ENCODE measurements around the gene KIF1B. TPM values are rescaled to one million over a fixed set of nuclear protein-coding genes. Genes with fewer than 3 reads are reported as not detected.

Gene KIF1B
- total and polyA plus RNA-seq, 2 experiments from 2014 or later = 21.5 to 68.4 TPM

GRCh38 chr1:10188133-10188650 is 22.2 kb upstream of the KIF1B start (continued):
- TF ChIP-seq ETS1 (IDR thresholded peaks at IDR 0.05) = no peak
- no peak for TF ChIP-seq EZH2phosphoT487 (IDR thresholded peaks at IDR 0.05; ENCODE audit: unreplicated experiment)
- no peak for TF ChIP-seq ZNF331 (CRISPR knock-in tag; IDR thresholded peaks at IDR 0.05; ENCODE audit: low read depth)
- TF ChIP-seq CREB1 (CRISPR knock-in tag; IDR thresholded peaks at IDR 0.05; ENCODE audit: low read depth) = no peak
- no peak for TF ChIP-seq NANOG (IDR thresholded peaks at IDR 0.05; ENCODE audit: borderline replicate concordance)

GRCh38 chr1:10189659-10190058 is 20.7 kb upstream of the KIF1B start:
- no peak overlapping the region for H3K4me3 ChIP-seq
- no peaks in the 10 kb centered on the region for H3K27me3 ChIP-seq (ENCODE audit: insufficient read depth)
- H2AFZ ChIP-seq = no peak overlapping the region
- ATAC-seq (no peak), DNase-seq (ENCODE audit: low spot score) (no peak)
- Mint-ChIP-seq H3K9me3 (peaks cover 9% of the 10 kb centered on the region; the same call in 2 of the 3 replicates), H3K27ac (no peak overlapping the region), H3K27me3 (ENCODE audit: insufficient read depth, low read depth, poor library complexity) (peaks cover 4% of the 10 kb centered on the region), H3K4me1 (peaks cover 3% of the 10 kb centered on the region), H3K4me3 (no peak overlapping the region), H3K36me3 (ENCODE audit: low read depth) (no peaks in the 10 kb centered on the region)
- no peaks in the 10 kb centered on the region for H3F3A ChIP-seq (replicated peaks; ENCODE audit: low read depth)
- H3K9me2 ChIP-seq (ENCODE audit: insufficient read depth) = no peaks in the 10 kb centered on the region
- no peaks in the 10 kb centered on the region for H3K4me1 ChIP-seq (ENCODE audit: insufficient read depth)
- no peak overlapping the region for H3K27ac ChIP-seq (ENCODE audit: low read depth)
- no peaks in the 10 kb centered on the region for H4K20me1 ChIP-seq (replicated peaks; ENCODE audit: insufficient read depth)
- no peaks in the 10 kb centered on the region for H3K36me3 ChIP-seq (ENCODE audit: insufficient read depth)
- TF ChIP-seq EZH2 (IDR thresholded peaks at IDR 0.05; ENCODE audit: low read depth, unreplicated experiment) (no peak), ZNF114 (CRISPR knock-in tag; IDR thresholded peaks at IDR 0.05) (no peak), ZNF462 (CRISPR knock-in tag; IDR thresholded peaks at IDR 0.05) (no peak), EZH2phosphoT487 (IDR thresholded peaks at IDR 0.05; ENCODE audit: unreplicated experiment) (no peak), ZNF331 (CRISPR knock-in tag; IDR thresholded peaks at IDR 0.05; ENCODE audit: low read depth) (no peak), STAT1 (IDR thresholded peaks at IDR 0.05; ENCODE audit: unreplicated experiment) (no peak), POLR2AphosphoS5 (IDR thresholded peaks at IDR 0.05; ENCODE audit: low read depth) (no peak), CTCF (conservative IDR thresholded peaks at IDR 0.05; ENCODE audit: low read depth in 2 of 2) (no peak), ETS1 (IDR thresholded peaks at IDR 0.05) (no peak), NANOG (IDR thresholded peaks at IDR 0.05; ENCODE audit: borderline replicate concordance) (no peak)
- no peak overlapping the region for H3K4me2 ChIP-seq
- no peaks in the 10 kb centered on the region for H3K79me2 ChIP-seq (replicated peaks; ENCODE audit: insufficient read depth)
